ENCODE results near the gene TNFRSF1B. TPM values are rescaled to one million over a fixed set of nuclear protein-coding genes. Genes with fewer than 3 reads are reported as not detected.

TNFRSF1B gene
- total RNA-seq, 1 experiment from 2014 or later: 0.61 TPM

GRCh38 chr1:12203216-12204007, 36.6 kb downstream of the TNFRSF1B start:
- Histone ChIP-seq H4K20me1 (ENCODE audit: insufficient read depth) (no peaks in the 10 kb centered on the region), H2AFZ (ENCODE audit: low read depth, low read length, poor library complexity, severe bottlenecking) (no peak overlapping the region), H3K79me2 (ENCODE audit: insufficient read depth, low read length) (no peaks in the 10 kb centered on the region), H3K27me3 (ENCODE audit: insufficient read depth, low read length) (no peaks in the 10 kb centered on the region), H3K4me1 (ENCODE audit: control insufficient read depth in 1 of 2, insufficient read depth in 2 of 2, low read length in 2 of 2) (peaks cover 6 to 9% of the 10 kb centered on the region in 2 experiments; a peak in 3 of 4 replicates), H3K9ac (ENCODE audit: low read length) (no peak overlapping the region), H3K4me2 (ENCODE audit: low read length) (no peak overlapping the region), H3K36me3 (ENCODE audit: control insufficient read depth in 1 of 2, insufficient read depth in 2 of 2, low read length in 2 of 2) (no peaks in the 10 kb centered on the region), H3K9me3 (ENCODE audit: control insufficient read depth in 1 of 2, insufficient read depth in 1 of 2, low read depth in 1 of 2, low read length in 2 of 2) (no peaks in the 10 kb centered on the region), H3K27ac (ENCODE audit: low read depth, low read length) (no peak overlapping the region), H3K9me2 (ENCODE audit: insufficient read depth) (no peaks in the 10 kb centered on the region), H3K4me3 (replicated peaks in 1 of 2; ENCODE audit: low read depth in 1 of 2, low read length in 2 of 2) (no peak overlapping the region)
- intact Hi-C loops (cut with micrococcal nuclease): loop anchor here (10.0 kb wide), 1 partner anchor 369 kb away; no protein-coding TSS in a partner anchor
- POLR2A ChIA-PET: no interaction called here
- ATAC-seq (no peak), DNase-seq (ENCODE audit: low read depth, low spot score) (no peak)
- TF ChIP-seq, protein P1, sequence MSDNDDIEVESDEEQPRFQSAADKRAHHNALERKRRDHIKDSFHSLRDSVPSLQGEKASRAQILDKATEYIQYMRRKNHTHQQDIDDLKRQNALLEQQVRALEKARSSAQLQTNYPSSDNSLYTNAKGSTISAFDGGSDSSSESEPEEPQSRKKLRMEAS (IDR thresholded peaks at IDR 0.05): no peak
- TF ChIP-seq YY1 (IDR thresholded peaks at IDR 0.05; ENCODE audit: extremely low read depth, insufficient replicate concordance, low read depth, low read length): no peak
- TF ChIP-seq JUND (IDR thresholded peaks at IDR 0.05): no peak
- TF ChIP-seq CEBPB (IDR thresholded peaks at IDR 0.05; ENCODE audit: low read depth): no peak
- TF ChIP-seq ZFX (IDR thresholded peaks at IDR 0.05): no peak
- no peak for TF ChIP-seq SIN3A (IDR thresholded peaks at IDR 0.05; ENCODE audit: low read depth)
- TF ChIP-seq EGR1 (IDR thresholded peaks at IDR 0.05; ENCODE audit: low read depth): no peak
- TF ChIP-seq EZH2phosphoT487 (IDR thresholded peaks at IDR 0.05; ENCODE audit: borderline replicate concordance): no peak
- no peak for TF ChIP-seq TCF7L2 (IDR thresholded peaks at IDR 0.05; ENCODE audit: borderline replicate concordance, extremely low read depth, insufficient read depth, insufficient read length)
- no peak for TF ChIP-seq CTCF (IDR thresholded peaks at IDR 0.05 in 2 of 3, conservative IDR thresholded peaks at IDR 0.05 in 1 of 3; ENCODE audit: borderline replicate concordance in 1 of 3, insufficient read depth in 1 of 3, low read depth in 2 of 3, low read length in 2 of 3)
- TF ChIP-seq SP1 (IDR thresholded peaks at IDR 0.05; ENCODE audit: low read depth): no peak
- TF ChIP-seq POLR2A (IDR thresholded peaks at IDR 0.05; ENCODE audit: borderline replicate concordance, extremely low read depth, insufficient read depth, insufficient read length): no peak
- TF ChIP-seq, protein P2, sequence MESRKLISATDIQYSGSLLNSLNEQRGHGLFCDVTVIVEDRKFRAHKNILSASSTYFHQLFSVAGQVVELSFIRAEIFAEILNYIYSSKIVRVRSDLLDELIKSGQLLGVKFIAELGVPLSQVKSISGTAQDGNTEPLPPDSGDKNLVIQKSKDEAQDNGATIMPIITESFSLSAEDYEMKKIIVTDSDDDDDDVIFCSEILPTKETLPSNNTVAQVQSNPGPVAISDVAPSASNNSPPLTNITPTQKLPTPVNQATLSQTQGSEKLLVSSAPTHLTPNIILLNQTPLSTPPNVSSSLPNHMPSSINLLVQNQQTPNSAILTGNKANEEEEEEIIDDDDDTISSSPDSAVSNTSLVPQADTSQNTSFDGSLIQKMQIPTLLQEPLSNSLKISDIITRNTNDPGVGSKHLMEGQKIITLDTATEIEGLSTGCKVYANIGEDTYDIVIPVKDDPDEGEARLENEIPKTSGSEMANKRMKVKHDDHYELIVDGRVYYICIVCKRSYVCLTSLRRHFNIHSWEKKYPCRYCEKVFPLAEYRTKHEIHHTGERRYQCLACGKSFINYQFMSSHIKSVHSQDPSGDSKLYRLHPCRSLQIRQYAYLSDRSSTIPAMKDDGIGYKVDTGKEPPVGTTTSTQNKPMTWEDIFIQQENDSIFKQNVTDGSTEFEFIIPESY (IDR thresholded peaks at IDR 0.05; ENCODE audit: extremely low read depth, insufficient replicate concordance, low read length): no peak
- TF ChIP-seq POLR2AphosphoS5 (IDR thresholded peaks at IDR 0.05; ENCODE audit: low read depth, low read length): no peak
- TF ChIP-seq EZH2 (IDR thresholded peaks at IDR 0.05): no peak
- TF ChIP-seq, protein P3, sequence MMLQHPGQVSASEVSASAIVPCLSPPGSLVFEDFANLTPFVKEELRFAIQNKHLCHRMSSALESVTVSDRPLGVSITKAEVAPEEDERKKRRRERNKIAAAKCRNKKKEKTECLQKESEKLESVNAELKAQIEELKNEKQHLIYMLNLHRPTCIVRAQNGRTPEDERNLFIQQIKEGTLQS (IDR thresholded peaks at IDR 0.05): no peak
- RAD21 ChIA-PET (ENCODE audit: low non-redundant PET in 1 of 2, low total read pairs in 2 of 2, uncharacterized antibody in 2 of 2, unreplicated experiment in 2 of 2): interaction anchor here in 1 of 2 experiments (1.1 kb wide), 1 partner anchor 78 kb away, joined by 4 read pairs; no protein-coding TSS in a partner anchor
- CTCF ChIA-PET: interaction anchor here (6.0 kb wide), 1 partner anchor 78 kb away, joined by 45 read pairs; no protein-coding TSS in a partner anchor
- no TSS peak for BruUV-seq (replicated peaks)
